WTC11 (cell line): ENCODE results near the gene SKIC8.
A peak's percentile ranks its signal among the peaks of the same experiment; 100 is the strongest.

Source experiments
- FOXK1 ChIP-seq: sonication (generic); formaldehyde crosslinking; IDR thresholded peaks from 2 replicates; pipeline ENCODE4 v1.8.0; 2022; ENCODE audit warnings: mild to moderate bottlenecking, moderate library complexity, missing genetic modification reagents
- MYBL2 ChIP-seq: sonication (generic); formaldehyde crosslinking; IDR thresholded peaks from 2 replicates; pipeline ENCODE4 v1.8.1; 2023; ENCODE audit warnings: mild to moderate bottlenecking, moderate library complexity, missing genetic modification reagents
- TF ChIP-seq, protein P1 (sequence below): sonication (generic); formaldehyde crosslinking; IDR thresholded peaks from 2 replicates; pipeline ENCODE4 v1.8.1; 2023; ENCODE audit warnings: mild to moderate bottlenecking, moderate library complexity, missing genetic modification reagents
- TF ChIP-seq, protein P2 (sequence below): sonication (generic); formaldehyde crosslinking; IDR thresholded peaks from 2 replicates; pipeline ENCODE4 v1.8.1; 2022; ENCODE audit warnings: low read depth, mild to moderate bottlenecking, moderate library complexity, missing genetic modification reagents, borderline replicate concordance
- TF ChIP-seq, protein P3 (sequence below): fragments of 200-600 bp; IDR thresholded peaks from 2 replicates; pipeline ENCODE4 v1.8.0; 2022; ENCODE audit warnings: antibody characterized with exemption

DNA sequence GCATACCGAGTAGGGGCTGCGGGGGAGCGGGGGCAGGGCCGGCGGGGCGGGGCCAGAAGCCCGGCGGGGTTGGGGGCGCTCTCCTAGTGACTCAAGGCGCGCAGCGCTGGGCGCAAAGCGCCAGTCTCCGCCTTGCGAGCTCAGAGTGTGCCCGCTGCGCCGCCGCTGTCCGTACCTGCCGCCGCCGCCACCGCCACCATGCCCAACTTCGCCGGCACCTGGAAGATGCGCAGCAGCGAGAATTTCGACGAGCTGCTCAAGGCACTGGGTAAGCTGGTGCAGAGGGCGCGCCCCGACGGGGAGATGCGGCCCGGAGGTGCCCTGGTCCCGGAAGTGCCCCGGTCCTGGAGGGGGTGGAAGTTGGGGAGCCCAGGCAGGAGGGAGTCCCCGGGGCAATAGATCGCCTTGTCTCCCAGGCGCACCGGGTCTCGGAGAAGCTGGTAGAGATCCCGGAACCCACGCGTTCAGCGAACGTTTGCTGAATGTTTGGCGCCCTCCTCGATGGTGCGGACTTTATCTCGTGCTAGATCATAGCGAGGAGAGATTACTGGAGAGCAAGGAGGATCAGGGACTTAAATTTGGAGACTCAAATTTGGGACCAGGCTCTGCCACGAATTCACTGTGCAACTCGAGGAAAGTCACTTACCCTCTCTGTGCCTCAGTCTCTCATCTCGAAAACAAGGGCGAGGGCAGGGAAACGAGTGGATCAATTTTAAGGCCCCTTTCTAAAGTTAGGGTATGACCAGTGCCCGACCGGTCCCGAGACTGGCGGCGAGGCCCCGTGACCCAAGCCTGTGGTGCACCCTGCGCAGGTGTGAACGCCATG, 41.0 kb upstream of the SKIC8 start, which contains the start of gene CRABP1:
- TF ChIP-seq, protein P1, sequence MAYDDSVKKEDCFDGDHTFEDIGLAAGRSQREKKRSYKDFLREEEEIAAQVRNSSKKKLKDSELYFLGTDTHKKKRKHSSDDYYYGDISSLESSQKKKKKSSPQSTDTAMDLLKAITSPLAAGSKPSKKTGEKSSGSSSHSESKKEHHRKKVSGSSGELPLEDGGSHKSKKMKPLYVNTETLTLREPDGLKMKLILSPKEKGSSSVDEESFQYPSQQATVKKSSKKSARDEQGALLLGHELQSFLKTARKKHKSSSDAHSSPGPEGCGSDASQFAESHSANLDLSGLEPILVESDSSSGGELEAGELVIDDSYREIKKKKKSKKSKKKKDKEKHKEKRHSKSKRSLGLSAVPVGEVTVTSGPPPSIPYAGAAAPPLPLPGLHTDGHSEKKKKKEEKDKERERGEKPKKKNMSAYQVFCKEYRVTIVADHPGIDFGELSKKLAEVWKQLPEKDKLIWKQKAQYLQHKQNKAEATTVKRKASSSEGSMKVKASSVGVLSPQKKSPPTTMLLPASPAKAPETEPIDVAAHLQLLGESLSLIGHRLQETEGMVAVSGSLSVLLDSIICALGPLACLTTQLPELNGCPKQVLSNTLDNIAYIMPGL: peak; percentile 84
- TF ChIP-seq, protein P2, sequence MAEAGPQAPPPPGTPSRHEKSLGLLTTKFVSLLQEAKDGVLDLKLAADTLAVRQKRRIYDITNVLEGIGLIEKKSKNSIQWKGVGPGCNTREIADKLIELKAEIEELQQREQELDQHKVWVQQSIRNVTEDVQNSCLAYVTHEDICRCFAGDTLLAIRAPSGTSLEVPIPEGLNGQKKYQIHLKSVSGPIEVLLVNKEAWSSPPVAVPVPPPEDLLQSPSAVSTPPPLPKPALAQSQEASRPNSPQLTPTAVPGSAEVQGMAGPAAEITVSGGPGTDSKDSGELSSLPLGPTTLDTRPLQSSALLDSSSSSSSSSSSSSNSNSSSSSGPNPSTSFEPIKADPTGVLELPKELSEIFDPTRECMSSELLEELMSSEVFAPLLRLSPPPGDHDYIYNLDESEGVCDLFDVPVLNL (CRISPR knock-in tag): no peak
- TF ChIP-seq, protein P3, sequence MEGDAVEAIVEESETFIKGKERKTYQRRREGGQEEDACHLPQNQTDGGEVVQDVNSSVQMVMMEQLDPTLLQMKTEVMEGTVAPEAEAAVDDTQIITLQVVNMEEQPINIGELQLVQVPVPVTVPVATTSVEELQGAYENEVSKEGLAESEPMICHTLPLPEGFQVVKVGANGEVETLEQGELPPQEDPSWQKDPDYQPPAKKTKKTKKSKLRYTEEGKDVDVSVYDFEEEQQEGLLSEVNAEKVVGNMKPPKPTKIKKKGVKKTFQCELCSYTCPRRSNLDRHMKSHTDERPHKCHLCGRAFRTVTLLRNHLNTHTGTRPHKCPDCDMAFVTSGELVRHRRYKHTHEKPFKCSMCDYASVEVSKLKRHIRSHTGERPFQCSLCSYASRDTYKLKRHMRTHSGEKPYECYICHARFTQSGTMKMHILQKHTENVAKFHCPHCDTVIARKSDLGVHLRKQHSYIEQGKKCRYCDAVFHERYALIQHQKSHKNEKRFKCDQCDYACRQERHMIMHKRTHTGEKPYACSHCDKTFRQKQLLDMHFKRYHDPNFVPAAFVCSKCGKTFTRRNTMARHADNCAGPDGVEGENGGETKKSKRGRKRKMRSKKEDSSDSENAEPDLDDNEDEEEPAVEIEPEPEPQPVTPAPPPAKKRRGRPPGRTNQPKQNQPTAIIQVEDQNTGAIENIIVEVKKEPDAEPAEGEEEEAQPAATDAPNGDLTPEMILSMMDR: no peak
- TF ChIP-seq FOXK1 (CRISPR knock-in tag) (peak; percentile 54; the same call in 1 of the 2 replicates), MYBL2 (peak; percentile 37; the same call in 1 of the 2 replicates)
